Gastrocnemius medialis (tissue), 4 donors: ENCODE data around the gene GEN1.

ENCODE experiments used
- CTCF ChIP-seq, 5 experiments: fragments of 450-650 bp in 3 of 5; fragments of 200-600 bp in 2 of 5; sonication (generic) in 2 of 5; IDR thresholded peaks in 4 of 5; conservative IDR thresholded peaks in 1 of 5; 1 replicate in 4 of 5; 2 replicates in 1 of 5; pipeline ENCODE4 v1.5.1; 2016 to 2019; ENCODE audit warnings: antibody characterized with exemption in 5 of 5, mild to moderate bottlenecking in 3 of 5, moderate library complexity in 3 of 5
- POLR2A ChIP-seq, 2 donors: fragments of 450-650 bp; IDR thresholded peaks; one replicate each; pipeline ENCODE4 v1.6.1; 2017; ENCODE audit warnings: antibody characterized with exemption in 2 of 2, mild to moderate bottlenecking in 2 of 2, moderate library complexity in 2 of 2

DNA sequence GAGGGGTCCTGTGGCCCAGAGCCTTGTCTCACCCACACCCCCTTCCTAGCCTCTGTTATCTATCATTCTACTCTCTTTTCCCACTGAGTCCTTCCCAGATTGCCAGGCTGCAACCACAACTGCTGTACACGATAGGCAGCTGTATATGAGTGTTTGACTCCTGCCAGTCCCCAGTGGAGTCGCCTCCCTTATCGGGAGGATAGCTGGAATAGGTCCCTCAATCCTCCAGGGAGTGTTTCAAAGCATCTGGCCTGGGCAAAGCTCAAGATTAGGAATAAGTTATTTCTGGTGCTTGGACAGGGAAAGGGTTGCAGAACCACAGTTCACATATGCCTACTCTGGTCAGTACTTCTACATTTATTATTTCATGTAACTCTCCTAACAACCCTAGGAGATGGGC is 67.1 kb downstream of the GEN1 start:
- TF ChIP-seq CTCF (IDR thresholded peaks at IDR 0.05 in 4 of 5, conservative IDR thresholded peaks at IDR 0.05 in 1 of 5): no peak
- no peak for TF ChIP-seq POLR2A (IDR thresholded peaks at IDR 0.05)
